ENCODE measurements around the gene TRIM41. TPM values are rescaled to one million over a fixed set of nuclear protein-coding genes. Genes with fewer than 3 reads are reported as not detected.

Gene TRIM41
- total RNA-seq, 4 donors from 2014 or later: 17.9 to 23.9 (median 18.7) TPM

DNA sequence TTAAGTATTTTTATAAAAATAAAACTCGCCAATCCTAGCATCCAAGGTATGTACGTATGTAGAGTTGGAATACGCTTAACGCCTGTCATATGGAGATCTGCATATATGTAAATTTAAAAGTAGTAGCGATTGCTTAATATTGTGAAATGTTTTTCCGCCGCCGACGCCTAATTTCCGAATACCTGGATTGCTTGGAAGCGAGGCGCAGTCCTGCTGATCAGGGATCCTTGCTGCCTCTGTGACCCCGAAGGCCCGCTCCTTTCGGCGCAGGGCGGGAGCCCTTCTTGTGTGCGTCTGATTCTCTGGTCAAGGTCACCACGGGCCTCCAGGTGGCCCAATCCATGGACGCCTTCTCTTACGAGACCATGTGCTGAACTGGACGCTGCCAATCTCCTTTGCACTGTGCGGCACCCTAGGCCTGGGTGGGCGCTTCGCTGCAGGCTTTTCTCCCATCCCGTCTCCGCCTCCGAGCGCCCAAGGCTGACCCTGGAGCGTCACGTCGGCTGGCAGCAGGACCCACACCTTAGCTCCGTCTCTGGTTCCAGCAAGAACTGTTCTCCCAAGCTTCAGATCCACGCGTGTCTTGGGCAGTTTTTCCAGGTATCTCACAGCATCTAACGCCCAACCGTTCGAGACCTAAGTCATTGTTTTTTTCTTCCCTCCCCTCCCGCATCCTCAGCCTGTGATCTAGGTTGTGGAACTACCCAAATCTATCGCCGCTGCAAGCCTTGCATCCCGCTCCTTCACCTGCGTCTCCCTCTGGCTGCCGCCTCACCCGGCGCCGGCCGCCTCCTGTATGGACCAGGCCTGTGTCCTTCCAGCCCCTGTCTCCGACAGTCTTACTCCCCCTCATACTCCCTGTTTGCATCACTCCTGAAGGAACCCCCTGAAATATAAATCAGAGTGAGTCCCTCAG is 3.6 kb upstream of the TRIM41 start:
- WGBS, 2 donors (ENCODE audit: low coverage in 1 of 2): 68 to 81% methylated on average over 20 to 49 of the region's 49 CpGs
- Histone ChIP-seq H3K4me1 (peaks cover 4 to 38% (median 27%) of the 10 kb centered on the region in 4 donors), H3K27ac (no peak overlapping the region), H3K4me3 (no peak overlapping the region), H3K36me3 (no peaks in the 10 kb centered on the region), H3K9me3 (no peaks in the 10 kb centered on the region), H3K27me3 (no peaks in the 10 kb centered on the region)
- no peak for DNase-seq
- no peak for TF ChIP-seq POLR2AphosphoS5 (IDR thresholded peaks at IDR 0.05)
- TF ChIP-seq EP300 (IDR thresholded peaks at IDR 0.05; ENCODE audit: low read depth): no peak
- intact Hi-C loops (cut with DNase I; ENCODE audit: low total_unique reads) (loop anchor here (10.0 kb wide), 1 partner anchor 415 kb away; the partner anchor contains the start of gene MGAT1), in situ Hi-C loops (cut with MboI; ENCODE audit: low pct_ligation_motif_present in 1 of 4, low pct_unique_long_range_greater_than_20kb in 1 of 4, low sequenced_read_pairs in 3 of 4) (no loop called here)

DNA sequence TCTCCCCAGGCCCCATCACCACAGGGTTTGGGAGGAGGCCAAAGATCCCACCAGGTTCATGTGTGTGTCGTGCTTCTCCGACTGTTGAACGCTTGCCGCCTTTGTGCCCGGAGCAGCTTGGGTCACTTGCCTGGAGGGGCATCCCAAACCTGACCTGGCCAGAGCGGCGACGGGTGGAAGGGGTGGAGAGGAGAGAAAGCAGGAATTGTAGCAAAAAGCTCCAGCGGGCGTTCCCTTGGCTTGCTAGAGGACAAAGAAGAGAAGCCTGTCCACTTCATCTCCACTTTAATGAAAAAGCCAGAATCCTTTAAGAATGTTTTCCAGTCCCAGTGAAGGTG is 2.9 kb upstream of the TRIM41 start:
- in situ Hi-C loops (cut with MboI; ENCODE audit: low pct_ligation_motif_present in 1 of 4, low pct_unique_long_range_greater_than_20kb in 1 of 4, low sequenced_read_pairs in 3 of 4) (no loop called here), intact Hi-C loops (cut with DNase I; ENCODE audit: low total_unique reads) (loop anchor here (10.0 kb wide), 1 partner anchor 415 kb away; the partner anchor contains the start of gene MGAT1)
- Histone ChIP-seq H3K4me1 (peaks cover 10 to 44% (median 27%) of the 10 kb centered on the region in 4 donors), H3K4me3 (no peak overlapping the region), H3K36me3 (no peaks in the 10 kb centered on the region), H3K27ac (no peak overlapping the region), H3K9me3 (no peaks in the 10 kb centered on the region), H3K27me3 (no peaks in the 10 kb centered on the region)
- 95% methylated on average over 10 of the region's 10 CpGs; no CpG with 5 or more reads in 1 of the 2 donors for WGBS, 2 donors (ENCODE audit: low coverage in 1 of 2)
- TF ChIP-seq, protein P1, sequence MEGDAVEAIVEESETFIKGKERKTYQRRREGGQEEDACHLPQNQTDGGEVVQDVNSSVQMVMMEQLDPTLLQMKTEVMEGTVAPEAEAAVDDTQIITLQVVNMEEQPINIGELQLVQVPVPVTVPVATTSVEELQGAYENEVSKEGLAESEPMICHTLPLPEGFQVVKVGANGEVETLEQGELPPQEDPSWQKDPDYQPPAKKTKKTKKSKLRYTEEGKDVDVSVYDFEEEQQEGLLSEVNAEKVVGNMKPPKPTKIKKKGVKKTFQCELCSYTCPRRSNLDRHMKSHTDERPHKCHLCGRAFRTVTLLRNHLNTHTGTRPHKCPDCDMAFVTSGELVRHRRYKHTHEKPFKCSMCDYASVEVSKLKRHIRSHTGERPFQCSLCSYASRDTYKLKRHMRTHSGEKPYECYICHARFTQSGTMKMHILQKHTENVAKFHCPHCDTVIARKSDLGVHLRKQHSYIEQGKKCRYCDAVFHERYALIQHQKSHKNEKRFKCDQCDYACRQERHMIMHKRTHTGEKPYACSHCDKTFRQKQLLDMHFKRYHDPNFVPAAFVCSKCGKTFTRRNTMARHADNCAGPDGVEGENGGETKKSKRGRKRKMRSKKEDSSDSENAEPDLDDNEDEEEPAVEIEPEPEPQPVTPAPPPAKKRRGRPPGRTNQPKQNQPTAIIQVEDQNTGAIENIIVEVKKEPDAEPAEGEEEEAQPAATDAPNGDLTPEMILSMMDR (IDR thresholded peaks at IDR 0.05): no peak
- TF ChIP-seq POLR2AphosphoS5 (IDR thresholded peaks at IDR 0.05): no peak
- no peak for TF ChIP-seq EP300 (IDR thresholded peaks at IDR 0.05; ENCODE audit: low read depth)
- TF ChIP-seq POLR2A (IDR thresholded peaks at IDR 0.05): no peak
- no peak for DNase-seq

DNA sequence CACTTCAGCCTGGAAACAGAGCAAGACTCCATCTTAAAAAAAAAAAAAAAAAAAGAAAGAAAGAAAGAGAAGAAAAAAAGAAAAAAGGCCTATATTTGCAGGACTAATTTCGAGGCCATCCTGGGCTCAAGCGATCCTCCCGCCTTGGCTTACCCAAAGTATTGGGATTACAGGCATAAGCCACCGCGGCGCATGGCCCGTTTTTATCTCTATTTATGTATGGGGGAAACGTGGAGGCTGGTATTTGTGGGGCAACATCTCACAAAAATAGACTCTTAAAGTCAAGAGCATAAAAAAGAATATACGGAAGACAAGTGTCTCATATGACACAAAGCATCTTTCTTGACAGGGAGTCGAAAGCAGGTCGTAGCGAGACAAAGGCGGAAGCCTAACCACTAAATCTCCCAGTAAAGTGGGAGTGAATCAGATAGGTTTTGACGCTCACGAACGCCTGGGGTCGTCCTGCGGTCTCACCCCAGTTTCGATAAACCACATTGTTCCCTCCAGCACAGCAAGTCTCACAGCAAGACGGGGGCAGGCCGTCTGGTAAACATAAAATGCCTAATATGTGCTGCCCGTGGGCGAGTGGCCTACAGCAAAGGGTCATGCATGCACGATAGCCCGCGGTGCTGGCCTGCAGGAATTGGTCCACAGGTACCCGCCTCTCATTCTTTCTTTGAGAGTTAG is 1.8 kb upstream of the TRIM41 start:
- in situ Hi-C loops (cut with MboI; ENCODE audit: low pct_ligation_motif_present in 1 of 4, low pct_unique_long_range_greater_than_20kb in 1 of 4, low sequenced_read_pairs in 3 of 4): no loop called here

DNA sequence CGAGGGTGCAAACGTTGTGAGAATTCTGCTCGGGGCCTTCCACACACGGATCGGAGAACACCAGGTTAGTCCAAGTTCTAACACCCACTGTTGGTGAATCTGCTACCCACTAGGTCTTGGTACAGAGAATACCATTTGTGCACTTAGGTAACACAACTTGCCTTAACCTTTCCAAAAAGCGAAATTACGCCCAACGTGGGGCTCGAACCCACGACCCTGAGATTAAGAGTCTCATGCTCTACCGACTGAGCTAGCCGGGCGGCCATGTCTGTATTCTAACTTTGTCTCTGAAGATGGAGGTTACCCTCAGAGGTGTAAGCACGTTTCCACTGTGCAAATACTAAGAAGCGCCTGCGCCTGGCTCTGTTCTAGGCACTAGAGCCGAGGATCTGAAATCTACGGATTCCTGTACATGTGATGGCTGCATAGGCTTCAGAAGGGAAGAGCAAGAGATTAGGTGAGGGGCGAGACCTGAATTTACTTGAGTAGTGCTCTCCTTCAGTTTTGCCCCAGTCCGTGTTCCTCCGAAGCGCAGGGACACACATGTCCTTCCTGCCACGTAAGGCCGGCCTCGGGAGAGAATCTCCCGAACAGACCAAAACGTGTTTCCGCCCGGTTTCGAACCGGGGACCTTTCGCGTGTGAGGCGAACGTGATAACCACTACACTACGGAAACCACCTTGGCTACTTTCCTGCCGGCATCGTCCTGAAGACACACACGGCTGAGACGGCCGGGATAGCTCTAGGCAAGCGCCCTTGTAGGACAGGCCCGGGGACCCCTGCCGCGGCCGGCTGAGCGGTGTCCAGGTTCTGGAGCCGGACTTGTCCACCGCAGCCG is 1.1 kb upstream of the TRIM41 start:
- peak; percentile 97 for DNase-seq
- H3K4me3 ChIP-seq: peak overlapping the region; percentile 59 to 87 (median 66)
- in situ Hi-C loops (cut with MboI; ENCODE audit: low pct_ligation_motif_present in 1 of 4, low pct_unique_long_range_greater_than_20kb in 1 of 4, low sequenced_read_pairs in 3 of 4): no loop called here
- intact Hi-C loops (cut with DNase I; ENCODE audit: low total_unique reads): loop anchor here (2.0 to 10.0 kb wide), 2 partner anchors 31 to 417 kb away; partner anchors contain the start of gene MGAT1
- H3K9me3 ChIP-seq: no peaks in the 10 kb centered on the region
- H3K36me3 ChIP-seq: no peaks in the 10 kb centered on the region
- peak overlapping the region; percentile 93 to 97 (median 95) for H3K27ac ChIP-seq
- 7 to 20% methylated on average over 1 to 50 of the region's 50 CpGs for WGBS, 2 donors (ENCODE audit: low coverage in 1 of 2)
- H3K27me3 ChIP-seq: no peaks in the 10 kb centered on the region
- peak in 2 of 3 donors; percentile 38 to 76 for TF ChIP-seq POLR2AphosphoS5 (IDR thresholded peaks at IDR 0.05)
- no peak for TF ChIP-seq EP300 (IDR thresholded peaks at IDR 0.05; ENCODE audit: low read depth)
- H3K4me1 ChIP-seq: peaks cover 10 to 38% (median 16%) of the 10 kb centered on the region in 4 donors

More for the DNA sequence above, 1.8 kb upstream of the TRIM41 start:
- Histone ChIP-seq H3K4me3 (no peak overlapping the region), H3K4me1 (peaks cover 10 to 43% (median 23%) of the 10 kb centered on the region in 4 donors), H3K27me3 (no peaks in the 10 kb centered on the region), H3K27ac (peak overlapping the region; percentile 93 to 97 (median 95)), H3K9me3 (no peaks in the 10 kb centered on the region), H3K36me3 (no peaks in the 10 kb centered on the region)
- WGBS, 2 donors (ENCODE audit: low coverage in 1 of 2): 50 to 76% methylated on average over 12 to 27 of the region's 27 CpGs
- TF ChIP-seq EP300 (IDR thresholded peaks at IDR 0.05; ENCODE audit: low read depth) (no peak), POLR2A (IDR thresholded peaks at IDR 0.05) (no peak), POLR2AphosphoS5 (IDR thresholded peaks at IDR 0.05) (no peak)
- TF ChIP-seq, protein P1 (IDR thresholded peaks at IDR 0.05): no peak
- DNase-seq: peak; percentile 23
- intact Hi-C loops (cut with DNase I; ENCODE audit: low total_unique reads): loop anchor here (10.0 kb wide), 1 partner anchor 416 kb away; the partner anchor contains the start of gene MGAT1

Data from transverse colon (tissue), 4 donors.